HFF-Myc (cell line): ENCODE data around the gene HEXD.
"Not testable (repeated sequence)": the region's sequence is repeated elsewhere in the genome, so short reads cannot be mapped to it uniquely, and the experiment has no call there.

Source experiments
- DNase-seq: peaks from one replicate; pipeline ENCODE4 v3.0.0-alpha.2; 2011; ENCODE audit warnings: low read depth; ENCODE audit errors: extremely low read depth
- H3K4me3 ChIP-seq: replicated peaks from 2 replicates; pipeline ENCODE4 v1.5.1; 2011; ENCODE audit warnings: low read depth, mild to moderate bottlenecking, control low read depth, low read length
- TF ChIP-seq, protein P1 (sequence below): IDR thresholded peaks from 2 replicates; pipeline ENCODE4 v1.5.1; 2012; ENCODE audit warnings: mild to moderate bottlenecking, low read depth, low read length, control low read depth; ENCODE audit errors: missing control alignments

The HEXD gene

DNA sequence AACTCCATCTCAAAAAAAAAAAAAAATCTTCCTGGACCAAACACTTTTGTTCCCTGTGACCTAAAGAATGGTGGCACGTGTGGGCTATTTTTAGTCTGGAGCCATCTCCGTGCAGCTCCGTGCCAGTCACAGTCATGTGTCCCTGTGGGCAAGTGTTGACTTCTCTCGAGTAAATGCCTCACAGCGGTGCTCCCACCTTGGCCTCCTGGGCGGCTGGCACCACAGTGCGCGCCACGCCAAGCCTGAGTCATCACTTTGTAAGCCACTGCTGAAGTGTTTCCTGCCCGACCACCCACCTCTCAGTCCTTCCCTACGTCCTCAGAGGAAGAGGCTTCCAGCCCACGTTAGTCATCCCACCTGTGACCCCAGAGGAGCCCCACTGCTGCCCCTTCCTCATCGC is 10.9 kb upstream of the HEXD start:
- TF ChIP-seq, protein P1, sequence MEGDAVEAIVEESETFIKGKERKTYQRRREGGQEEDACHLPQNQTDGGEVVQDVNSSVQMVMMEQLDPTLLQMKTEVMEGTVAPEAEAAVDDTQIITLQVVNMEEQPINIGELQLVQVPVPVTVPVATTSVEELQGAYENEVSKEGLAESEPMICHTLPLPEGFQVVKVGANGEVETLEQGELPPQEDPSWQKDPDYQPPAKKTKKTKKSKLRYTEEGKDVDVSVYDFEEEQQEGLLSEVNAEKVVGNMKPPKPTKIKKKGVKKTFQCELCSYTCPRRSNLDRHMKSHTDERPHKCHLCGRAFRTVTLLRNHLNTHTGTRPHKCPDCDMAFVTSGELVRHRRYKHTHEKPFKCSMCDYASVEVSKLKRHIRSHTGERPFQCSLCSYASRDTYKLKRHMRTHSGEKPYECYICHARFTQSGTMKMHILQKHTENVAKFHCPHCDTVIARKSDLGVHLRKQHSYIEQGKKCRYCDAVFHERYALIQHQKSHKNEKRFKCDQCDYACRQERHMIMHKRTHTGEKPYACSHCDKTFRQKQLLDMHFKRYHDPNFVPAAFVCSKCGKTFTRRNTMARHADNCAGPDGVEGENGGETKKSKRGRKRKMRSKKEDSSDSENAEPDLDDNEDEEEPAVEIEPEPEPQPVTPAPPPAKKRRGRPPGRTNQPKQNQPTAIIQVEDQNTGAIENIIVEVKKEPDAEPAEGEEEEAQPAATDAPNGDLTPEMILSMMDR, result no peak
- H3K4me3 ChIP-seq, result no peak overlapping the region
- DNase-seq, result no peak

- no peak for DNase-seq
- H3K4me3 ChIP-seq, result no peak overlapping the region
- TF ChIP-seq, protein P1, result no peak
Measured at GRCh38 chr17:82408288-82408937, 9.7 kb upstream of the HEXD start.

GRCh38 chr17:82408938-82409318 is 9.2 kb upstream of the HEXD start:
- H3K4me3 ChIP-seq, result no peak overlapping the region
- DNase-seq, result no peak
- TF ChIP-seq, protein P1, result no peak

- no peak for DNase-seq
- no peak overlapping the region for H3K4me3 ChIP-seq
- TF ChIP-seq, protein P1, result no peak
Measured at GRCh38 chr17:82410014-82410716, 8.0 kb upstream of the HEXD start.

GRCh38 chr17:82411396-82412053 is 6.6 kb upstream of the HEXD start:
- TF ChIP-seq, protein P1, result no peak
- H3K4me3 ChIP-seq, result no peak overlapping the region
- DNase-seq, result no peak

- H3K4me3 ChIP-seq, DNase-seq: not testable (repeated sequence)
Measured at GRCh38 chr17:82412081-82412480, 6.1 kb upstream of the HEXD start.

- no peak for DNase-seq
- TF ChIP-seq, protein P1, result no peak
- no peak overlapping the region for H3K4me3 ChIP-seq
Measured at GRCh38 chr17:82412535-82413520, 5.3 kb upstream of the HEXD start.
